NCI-H82 treated with DMSO at 0.1 percent for 48 hours (cell line): ENCODE data around the gene LRRC53.

Experiments used
- DNase-seq: peaks from one replicate; lab custom pipeline; 2025; ENCODE audit not compliant: unreplicated experiment; lab: John Stamatoyannopoulos, UW

LRRC53 gene

DNA sequence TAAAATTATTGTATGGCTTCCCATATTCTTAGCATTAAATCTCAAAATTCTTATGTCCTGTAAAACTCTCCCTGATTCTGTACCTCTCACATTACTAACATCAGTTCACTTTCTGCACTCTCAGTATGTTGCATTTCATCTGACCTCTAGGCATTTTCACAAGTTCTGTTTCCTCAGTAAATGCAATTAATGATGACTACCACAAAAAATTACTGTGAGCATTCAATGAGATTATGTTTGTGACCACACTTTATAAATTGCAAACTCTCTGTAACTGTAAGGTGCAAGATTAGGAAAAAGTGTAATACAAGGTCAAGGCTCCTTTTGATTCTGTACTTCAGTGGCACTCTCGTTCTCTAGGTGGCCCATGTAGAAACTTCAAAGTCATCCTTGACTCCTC lies 60.4 kb downstream of the LRRC53 start:
- no peak for DNase-seq

DNA sequence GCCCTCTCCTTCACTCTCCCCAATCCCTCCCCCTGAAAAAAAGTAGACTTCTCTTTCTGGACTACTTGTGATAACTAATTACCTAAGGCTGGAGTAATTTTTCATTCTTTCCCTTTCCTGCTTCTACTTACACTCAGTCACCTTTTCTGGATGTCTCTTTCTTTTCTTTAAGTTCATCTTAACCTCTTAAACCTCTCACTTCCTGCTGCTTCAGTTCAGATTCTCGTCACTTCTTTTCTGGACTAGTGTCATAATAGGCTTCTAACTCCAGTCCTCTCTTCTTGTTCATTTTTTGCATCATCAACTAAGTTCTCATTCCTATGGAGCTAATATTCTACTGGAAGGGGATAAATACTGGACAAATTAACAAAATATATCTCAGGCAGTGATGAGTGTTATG lies 75.4 kb downstream of the LRRC53 start:
- DNase-seq = no peak

DNA sequence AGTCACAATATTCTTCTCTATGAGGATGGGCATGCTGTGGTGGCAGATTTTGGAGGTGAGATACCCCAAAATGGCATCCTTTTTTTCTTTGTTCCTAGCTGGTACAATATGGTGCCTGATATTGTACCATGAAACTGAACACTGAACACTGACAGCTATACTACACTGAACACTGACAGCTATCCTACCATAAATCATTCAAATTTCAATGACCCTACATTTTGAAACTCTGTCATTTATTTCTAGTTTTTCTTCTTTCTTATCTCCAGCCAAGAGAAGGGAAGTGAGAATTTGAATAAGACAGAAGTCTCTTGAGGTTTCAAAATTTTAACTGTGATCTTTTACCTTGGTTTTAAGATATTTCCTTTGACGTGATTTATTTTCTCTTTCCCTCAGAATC lies 76.3 kb downstream of the LRRC53 start:
- no peak for DNase-seq

DNA sequence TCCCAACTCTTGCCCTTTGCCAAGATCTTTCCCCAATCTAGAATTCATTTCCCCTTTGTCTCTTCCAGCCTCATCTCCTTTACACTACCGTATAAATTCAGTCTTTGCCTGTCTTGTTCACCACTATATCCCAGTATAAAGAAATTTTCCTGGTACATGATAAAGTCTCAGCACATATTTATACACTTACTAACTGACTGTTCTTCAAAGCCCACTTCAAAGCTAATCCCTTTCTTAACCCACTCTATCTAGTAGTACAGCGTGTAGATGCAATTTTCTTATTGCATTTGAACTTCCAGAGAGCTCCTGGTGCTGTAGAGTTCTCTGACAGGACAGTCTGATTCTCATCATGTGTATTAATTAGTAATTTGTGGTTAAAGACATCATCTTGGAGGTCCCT lies 78.1 kb downstream of the LRRC53 start:
- no peak for DNase-seq

DNA sequence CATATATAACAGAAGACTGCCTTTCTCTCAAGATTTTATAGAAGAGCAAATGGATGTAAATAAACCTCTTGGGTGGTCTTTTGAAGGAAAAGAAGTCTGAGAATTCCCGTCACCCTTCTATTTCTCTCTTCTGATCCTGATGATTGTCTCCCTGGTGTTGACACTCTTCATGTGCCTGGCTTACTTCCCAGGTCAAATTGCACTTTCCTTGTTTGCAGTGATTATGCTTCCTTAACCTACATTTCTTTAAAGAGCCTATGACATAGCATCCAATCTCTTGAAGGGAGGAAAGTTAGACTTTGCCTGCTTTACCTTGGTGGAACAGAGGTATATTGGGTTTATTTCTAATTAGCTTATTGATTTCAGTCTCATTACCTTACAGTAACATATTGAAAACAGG lies 80.1 kb downstream of the LRRC53 start:
- no peak for DNase-seq

DNA sequence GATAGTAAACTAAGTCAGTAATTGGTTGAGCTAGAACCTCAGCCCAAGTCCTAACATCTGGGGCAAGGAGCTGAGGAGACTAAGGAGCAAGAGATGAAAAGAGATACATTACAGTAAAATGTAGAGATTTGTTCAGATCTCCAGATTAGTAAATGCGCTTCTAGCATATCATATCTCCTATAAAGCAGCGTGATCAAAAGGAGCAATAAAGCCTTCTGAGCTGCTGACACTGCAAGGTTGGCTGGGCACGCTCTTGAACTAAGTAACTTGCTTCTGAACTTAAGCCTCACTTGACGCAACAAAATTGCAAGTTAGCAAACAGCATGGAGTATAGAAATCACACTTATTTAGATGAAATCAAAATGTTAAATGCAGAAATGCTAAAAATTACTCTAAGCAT lies 80.9 kb downstream of the LRRC53 start:
- no peak for DNase-seq

DNA sequence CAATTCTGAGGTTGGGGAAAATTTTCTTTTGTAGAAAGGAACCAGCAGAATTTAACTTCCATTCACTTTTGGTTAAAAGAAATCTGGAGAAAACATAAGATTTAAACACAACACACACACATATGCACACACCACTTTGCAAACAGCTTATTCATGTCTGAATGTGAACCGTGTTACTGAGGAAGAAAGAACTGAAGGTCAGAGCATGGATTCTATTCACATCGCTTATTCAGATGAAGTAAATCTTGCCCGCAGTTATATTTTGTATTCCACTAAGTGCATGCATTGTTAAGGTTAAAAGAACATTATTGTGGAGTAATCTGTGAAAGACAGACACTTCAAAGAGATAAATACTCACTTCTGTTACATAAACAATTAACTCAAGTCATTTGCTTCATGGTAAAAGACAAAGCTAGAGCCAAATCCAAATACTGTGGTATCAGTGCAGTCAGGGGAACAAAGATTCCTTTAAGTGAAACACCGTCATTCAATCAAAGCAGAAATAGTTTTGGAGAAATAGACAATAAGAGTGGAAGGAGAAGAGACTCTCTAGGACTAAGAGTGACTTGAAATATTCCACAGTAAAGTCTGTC lies 82.0 kb downstream of the LRRC53 start:
- no peak for DNase-seq

DNA sequence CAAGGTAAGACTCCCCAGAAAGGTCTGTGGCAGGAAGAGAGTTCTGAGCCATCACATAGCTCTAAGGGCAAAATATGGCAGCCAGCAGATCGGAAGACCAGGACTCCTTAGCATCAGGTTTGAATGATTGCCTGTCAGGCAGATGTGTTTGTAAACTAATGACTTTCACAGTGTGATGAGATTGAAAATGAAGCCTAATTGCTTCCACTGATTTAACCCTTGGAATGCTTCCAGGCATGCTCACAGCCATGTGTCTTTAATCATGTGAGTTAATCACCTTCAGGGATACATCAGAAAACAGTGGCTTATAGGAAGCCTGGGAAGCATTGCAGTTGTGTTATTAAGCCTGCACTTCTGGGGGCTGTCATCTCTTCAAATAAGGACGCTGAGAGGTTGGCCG lies 82.8 kb downstream of the LRRC53 start:
- DNase-seq = peak; percentile 75

DNA sequence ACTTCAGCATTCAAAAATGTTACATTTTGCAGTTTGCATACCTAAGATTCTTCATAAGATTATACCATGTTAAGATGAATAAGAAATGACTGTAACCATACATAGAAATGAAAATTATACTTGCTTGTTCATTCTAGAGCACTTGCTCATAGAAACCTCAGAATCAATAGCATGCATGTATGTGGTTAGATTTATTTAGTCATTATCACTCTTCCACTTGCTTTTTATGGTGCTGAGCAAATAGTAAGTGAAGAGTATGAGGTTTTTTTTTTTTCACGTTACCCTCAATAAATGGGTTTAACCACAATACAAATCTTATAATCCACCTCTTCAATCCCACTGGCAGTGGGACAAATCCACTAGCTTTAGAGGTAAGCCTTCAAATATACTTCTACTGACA lies 84.7 kb downstream of the LRRC53 start:
- no peak for DNase-seq

DNA sequence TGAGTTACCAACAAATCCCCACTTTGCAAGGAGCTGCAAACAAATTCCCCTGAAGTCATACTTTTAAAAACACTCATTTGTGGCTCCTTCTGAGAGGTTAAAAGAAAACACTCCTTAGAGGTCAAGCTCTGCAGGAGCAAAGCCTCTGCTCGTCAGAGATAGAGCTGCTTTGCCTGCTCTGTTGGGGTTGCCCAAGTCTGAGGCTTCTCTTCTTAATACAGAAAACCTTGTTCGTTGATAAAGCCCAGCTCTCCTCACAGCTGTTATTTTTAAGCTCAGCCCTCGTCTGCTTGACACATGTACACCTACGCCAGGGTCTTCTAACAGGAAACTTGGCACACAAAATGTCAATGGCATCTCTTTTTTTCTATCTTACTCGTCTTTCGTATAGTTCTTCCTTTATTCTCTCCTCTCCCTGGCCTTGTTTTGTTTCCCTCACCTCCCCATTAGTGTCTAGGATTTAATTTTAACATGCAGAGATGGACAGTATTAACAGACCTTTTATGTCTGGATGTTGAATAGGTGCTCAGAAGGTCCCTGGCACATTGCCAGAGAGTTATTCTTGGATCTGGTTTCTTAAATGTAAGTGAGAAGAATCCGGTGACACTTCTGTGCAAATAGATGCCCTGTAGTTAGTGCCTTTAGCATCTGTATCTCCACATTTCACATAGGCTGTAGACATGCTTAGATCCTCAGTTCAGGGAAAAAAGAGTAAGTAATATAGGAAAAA lies 86.0 kb downstream of the LRRC53 start:
- DNase-seq = peak; percentile 48

DNA sequence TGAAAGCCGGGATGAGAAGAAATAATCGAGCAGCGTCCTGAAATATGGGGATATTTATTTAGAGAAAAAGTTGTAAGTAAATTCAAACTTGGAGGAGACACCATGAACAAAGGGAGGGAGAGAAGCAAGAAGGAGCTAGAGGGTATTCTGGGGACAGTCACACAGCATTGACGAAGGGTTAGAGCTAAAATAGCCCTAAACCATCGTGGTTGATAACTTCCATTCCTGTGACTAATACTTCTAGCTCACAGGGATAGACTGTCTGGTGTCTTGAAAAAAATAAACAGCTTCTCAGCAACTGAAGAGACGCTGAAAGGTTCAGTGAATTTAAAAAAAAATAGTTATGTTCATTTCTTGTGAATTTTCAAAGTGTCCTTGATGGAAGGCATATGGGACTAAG lies 86.7 kb downstream of the LRRC53 start:
- DNase-seq = no peak

DNA sequence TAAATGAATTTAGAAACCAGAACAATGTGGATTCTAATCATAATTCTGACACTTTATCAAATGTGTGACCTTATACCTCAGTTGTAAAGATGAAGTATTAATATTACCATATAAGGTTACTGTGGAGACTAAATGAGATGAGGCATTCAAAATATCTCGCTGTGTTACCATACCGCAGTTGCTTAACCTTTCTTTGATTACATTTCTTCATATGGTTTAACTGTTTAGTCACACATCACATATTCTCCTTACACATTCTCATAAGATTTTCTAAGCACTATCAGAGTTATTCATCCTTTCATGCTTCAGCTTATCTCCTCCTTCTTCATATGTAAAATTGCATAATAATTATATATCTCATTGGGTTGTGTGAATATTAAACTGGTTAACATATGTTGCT lies 88.9 kb downstream of the LRRC53 start:
- DNase-seq = no peak

DNA sequence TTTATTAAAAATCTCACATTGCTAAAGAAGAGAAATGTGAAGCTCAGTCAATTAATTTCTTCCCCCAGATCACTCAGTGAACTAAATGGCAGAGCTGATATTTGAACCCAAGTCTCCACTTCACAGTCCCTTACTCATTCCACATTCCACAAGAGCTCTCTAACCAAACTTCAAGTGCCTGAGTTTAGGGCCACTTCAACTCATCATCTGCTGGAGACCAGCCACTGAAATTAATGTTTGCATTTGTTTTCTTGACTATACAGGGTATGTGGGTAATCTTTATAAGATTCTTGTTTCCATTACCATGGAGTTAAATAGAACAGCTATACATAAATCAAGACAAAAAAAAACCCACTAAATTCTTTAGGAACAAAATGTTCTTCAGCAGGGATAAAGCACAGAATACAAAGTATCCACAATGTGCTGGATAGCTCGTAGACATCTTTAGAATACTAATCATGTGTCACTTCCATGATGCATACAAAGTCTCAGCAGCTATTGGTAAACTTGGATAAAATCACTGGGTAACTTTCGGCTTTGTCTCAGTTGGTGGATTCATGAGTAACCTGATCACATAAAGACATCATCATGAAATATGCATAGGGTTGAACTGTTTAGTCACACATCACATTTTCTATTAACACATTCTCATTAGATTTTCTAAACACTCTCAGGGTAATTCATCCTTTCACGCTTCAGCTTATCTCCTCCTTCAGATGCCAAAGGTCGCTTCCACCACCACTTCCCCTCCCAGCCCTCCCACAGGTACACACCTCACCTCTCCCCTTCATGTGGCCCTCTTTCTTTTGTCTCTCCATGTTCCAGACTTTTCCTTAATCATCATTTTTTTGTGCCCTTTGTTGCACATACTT lies 89.8 kb downstream of the LRRC53 start:
- no peak for DNase-seq

DNA sequence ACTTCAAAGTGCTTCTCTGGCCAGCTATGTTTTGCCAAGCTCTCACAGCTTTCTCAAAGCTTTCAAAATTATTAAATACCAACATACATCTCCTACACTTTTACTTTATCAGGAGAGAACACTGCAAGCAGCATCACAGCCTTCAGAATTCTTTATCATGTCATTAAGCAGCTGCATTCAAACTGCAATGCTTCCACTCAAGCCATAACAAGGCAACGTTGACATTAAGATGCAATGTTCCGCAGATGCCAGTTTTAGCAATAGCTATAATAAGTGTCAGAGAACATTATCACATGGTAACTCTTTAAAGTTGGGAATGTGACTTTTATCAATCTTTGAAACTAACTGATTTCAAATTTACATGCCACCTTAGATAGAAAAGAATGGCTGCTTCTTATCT lies 91.9 kb downstream of the LRRC53 start:
- DNase-seq = no peak
